ENCODE measurements around the gene SEL1L3. TPM values are rescaled to one million over a fixed set of nuclear protein-coding genes. Genes with fewer than 3 reads are reported as not detected.

The SEL1L3 gene
- total and polyA plus RNA-seq, 9 of the 15 experiments (the other 6 are each of a cell fraction or from before 2014, with no cell fraction given) = 10.0 to 44.3 (median 21.6) TPM

- TF ChIP-seq TSC22D4 (tag; IDR thresholded peaks at IDR 0.05) (no peak), ETV1 (tag; conservative IDR thresholded peaks at IDR 0.05; ENCODE audit: low read depth) (0 out of 2 replicates have a peak, but pooled peaks have one; percentile 10), BRF1 (IDR thresholded peaks at IDR 0.05; ENCODE audit: borderline replicate concordance, extremely low read depth, insufficient read length) (no peak), ZNF778 (CRISPR knock-in tag; IDR thresholded peaks at IDR 0.05) (no peak), ZEB2 (IDR thresholded peaks at IDR 0.05) (no peak), ZNF318 (IDR thresholded peaks at IDR 0.05; ENCODE audit: borderline replicate concordance in 1 of 2, low read depth in 1 of 2) (no peak), NFIX (CRISPR knock-in tag; IDR thresholded peaks at IDR 0.05; ENCODE audit: low read depth) (no peak), C11orf30 (IDR thresholded peaks at IDR 0.05; ENCODE audit: low read depth) (no peak), HIVEP1 (CRISPR knock-in tag; IDR thresholded peaks at IDR 0.05) (no peak), ZFP1 (CRISPR knock-in tag; IDR thresholded peaks at IDR 0.05) (no peak), MIER1 (IDR thresholded peaks at IDR 0.05; ENCODE audit: low read depth) (no peak)
- TF ChIP-seq, protein P1, sequence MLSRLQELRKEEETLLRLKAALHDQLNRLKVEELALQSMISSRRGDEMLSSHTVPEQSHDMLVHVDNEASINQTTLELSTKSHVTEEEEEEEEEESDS (CRISPR knock-in tag; IDR thresholded peaks at IDR 0.05) = no peak
- TF ChIP-seq, protein P2, sequence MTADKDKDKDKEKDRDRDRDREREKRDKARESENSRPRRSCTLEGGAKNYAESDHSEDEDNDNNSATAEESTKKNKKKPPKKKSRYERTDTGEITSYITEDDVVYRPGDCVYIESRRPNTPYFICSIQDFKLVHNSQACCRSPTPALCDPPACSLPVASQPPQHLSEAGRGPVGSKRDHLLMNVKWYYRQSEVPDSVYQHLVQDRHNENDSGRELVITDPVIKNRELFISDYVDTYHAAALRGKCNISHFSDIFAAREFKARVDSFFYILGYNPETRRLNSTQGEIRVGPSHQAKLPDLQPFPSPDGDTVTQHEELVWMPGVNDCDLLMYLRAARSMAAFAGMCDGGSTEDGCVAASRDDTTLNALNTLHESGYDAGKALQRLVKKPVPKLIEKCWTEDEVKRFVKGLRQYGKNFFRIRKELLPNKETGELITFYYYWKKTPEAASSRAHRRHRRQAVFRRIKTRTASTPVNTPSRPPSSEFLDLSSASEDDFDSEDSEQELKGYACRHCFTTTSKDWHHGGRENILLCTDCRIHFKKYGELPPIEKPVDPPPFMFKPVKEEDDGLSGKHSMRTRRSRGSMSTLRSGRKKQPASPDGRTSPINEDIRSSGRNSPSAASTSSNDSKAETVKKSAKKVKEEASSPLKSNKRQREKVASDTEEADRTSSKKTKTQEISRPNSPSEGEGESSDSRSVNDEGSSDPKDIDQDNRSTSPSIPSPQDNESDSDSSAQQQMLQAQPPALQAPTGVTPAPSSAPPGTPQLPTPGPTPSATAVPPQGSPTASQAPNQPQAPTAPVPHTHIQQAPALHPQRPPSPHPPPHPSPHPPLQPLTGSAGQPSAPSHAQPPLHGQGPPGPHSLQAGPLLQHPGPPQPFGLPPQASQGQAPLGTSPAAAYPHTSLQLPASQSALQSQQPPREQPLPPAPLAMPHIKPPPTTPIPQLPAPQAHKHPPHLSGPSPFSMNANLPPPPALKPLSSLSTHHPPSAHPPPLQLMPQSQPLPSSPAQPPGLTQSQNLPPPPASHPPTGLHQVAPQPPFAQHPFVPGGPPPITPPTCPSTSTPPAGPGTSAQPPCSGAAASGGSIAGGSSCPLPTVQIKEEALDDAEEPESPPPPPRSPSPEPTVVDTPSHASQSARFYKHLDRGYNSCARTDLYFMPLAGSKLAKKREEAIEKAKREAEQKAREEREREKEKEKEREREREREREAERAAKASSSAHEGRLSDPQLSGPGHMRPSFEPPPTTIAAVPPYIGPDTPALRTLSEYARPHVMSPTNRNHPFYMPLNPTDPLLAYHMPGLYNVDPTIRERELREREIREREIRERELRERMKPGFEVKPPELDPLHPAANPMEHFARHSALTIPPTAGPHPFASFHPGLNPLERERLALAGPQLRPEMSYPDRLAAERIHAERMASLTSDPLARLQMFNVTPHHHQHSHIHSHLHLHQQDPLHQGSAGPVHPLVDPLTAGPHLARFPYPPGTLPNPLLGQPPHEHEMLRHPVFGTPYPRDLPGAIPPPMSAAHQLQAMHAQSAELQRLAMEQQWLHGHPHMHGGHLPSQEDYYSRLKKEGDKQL (CRISPR knock-in tag; IDR thresholded peaks at IDR 0.05; ENCODE audit: borderline replicate concordance) = no peak
These were observed 807 bp downstream of the SEL1L3 start (continued) for GRCh38 chr4:25861951-25862410.
